GM18502 (cell line): Measurements from ENCODE around the gene DAZL.

Experiments used
- ATAC-seq: cut with Tn5 transposase; IDR thresholded peaks from one replicate; pipeline ENCODE4 v1.9.1; 2021; ENCODE audit warnings: mild to moderate bottlenecking; ENCODE audit not compliant: unreplicated experiment, poor library complexity

DAZL gene

GRCh38 chr3:16546186-16547010, 58.8 kb downstream of the DAZL start:
- no peak for ATAC-seq

GRCh38 chr3:16545413-16546185, 59.6 kb downstream of the DAZL start:
- ATAC-seq, result no peak

- ATAC-seq, result no peak
These were observed 61.9 kb downstream of the DAZL start for GRCh38 chr3:16543242-16543864.

GRCh38 chr3:16538507-16538906, 66.7 kb downstream of the DAZL start:
- ATAC-seq, result no peak

GRCh38 chr3:16536996-16537395, 68.2 kb downstream of the DAZL start:
- no peak for ATAC-seq
